GM12878 (cell line): Measurements from ENCODE around the gene COG7. TPM values are rescaled to one million over a fixed set of nuclear protein-coding genes. Genes with fewer than 3 reads are reported as not detected.

Source experiments
- ATAC-seq: fragments of 200-7000 bp; cut with Tn5 transposase; 3 replicates; pipeline ENCODE4 v1.9.1; 2020; ENCODE audit warnings: mild to moderate bottlenecking, moderate library complexity
- BruUV-seq: library from RNA; stranded (reverse); fragments of 400-500 nt; replicated peaks from 2 replicates; lab custom pipeline; 2021; lab: Mats Ljungman, UMichigan
- CTCF ChIA-PET: fragments of 300-600 bp; sonication (Branson Sonifier 250); formaldehyde crosslinking; extraction: SDS; loops from one replicate; lab custom pipeline; 2021; ENCODE audit warnings: inconsistent platforms; lab: Yijun Ruan, JAX
- POLR2A ChIA-PET: fragments of 350-600 bp; formaldehyde crosslinking; extraction: SDS; loops from one replicate; lab custom pipeline; 2021; ENCODE audit warnings: inconsistent platforms; lab: Charles Lee
- RAD21 ChIA-PET: fragments of 300-600 bp; sonication (Branson Sonifier 250); formaldehyde crosslinking; loops from one replicate; lab custom pipeline; 2023; ENCODE audit warnings: antibody characterized with exemption; ENCODE audit not compliant: unreplicated experiment; lab: Charles Lee
- SMC1A ChIA-PET: fragments of 300-600 bp; sonication (Branson Sonifier 250); formaldehyde crosslinking; loops from one replicate; lab custom pipeline; 2023; ENCODE audit not compliant: unreplicated experiment, uncharacterized antibody; lab: Charles Lee
- DNase-seq: peaks from one replicate; pipeline ENCODE4 v3.0.0-alpha.2; 2011; ENCODE audit warnings: low read depth, low spot score
- FAIRE-seq: peaks from 3 replicates; lab custom pipeline; 2011; peaks lifted over from hg19 to GRCh38; lab: Jason Lieb, UNC
- H2AFZ ChIP-seq: 2 replicates; pipeline ENCODE4 v1.6.0; 2011; ENCODE audit warnings: low read depth, low read length, control low read depth; ENCODE audit not compliant: control insufficient read depth
- H3K27ac ChIP-seq: 2 replicates; pipeline ENCODE4 v1.5.1; 2011; ENCODE audit warnings: control low read depth; ENCODE audit not compliant: control insufficient read depth, insufficient read depth
- H3K27me3 ChIP-seq, 2 experiments: replicated peaks in 1 of 2; 2 replicates each; pipeline versions ENCODE4 v1.6.0 to v1.6.1; 2011; ENCODE audit warnings: low read length in 1 of 2; ENCODE audit not compliant: control insufficient read depth in 2 of 2, insufficient read depth in 2 of 2
- H3K36me3 ChIP-seq, 2 experiments: 2 replicates each; pipeline ENCODE4 v1.5.1; 2011; ENCODE audit warnings: low read length in 1 of 2; ENCODE audit not compliant: control insufficient read depth in 2 of 2, insufficient read depth in 2 of 2
- H3K4me1 ChIP-seq: 2 replicates; pipeline ENCODE4 v1.6.1; 2011; ENCODE audit warnings: mild to moderate bottlenecking, low read length, moderate library complexity, mixed read lengths; ENCODE audit not compliant: control insufficient read depth, insufficient read depth
- H3K4me2 ChIP-seq: 2 replicates; pipeline ENCODE4 v1.6.0; 2011; ENCODE audit warnings: control low read depth; ENCODE audit not compliant: control insufficient read depth, insufficient read depth
- H3K4me3 ChIP-seq: fragments of 200-600 bp; sonication (generic); 2 replicates; pipeline ENCODE4 v1.5.1; 2016
- H3K79me2 ChIP-seq: 2 replicates; pipeline ENCODE4 v1.6.0; 2011; ENCODE audit warnings: low read length; ENCODE audit not compliant: control insufficient read depth, insufficient read depth
- H3K9ac ChIP-seq: 2 replicates; pipeline ENCODE4 v1.8.0; 2011; ENCODE audit warnings: low read length, control low read depth, mixed read lengths; ENCODE audit not compliant: control insufficient read depth, insufficient read depth
- H3K9me3 ChIP-seq: replicated peaks from 3 replicates; pipeline ENCODE4 v1.5.1; 2011; ENCODE audit warnings: mild to moderate bottlenecking, low read length; ENCODE audit not compliant: control insufficient read depth, insufficient read depth
- H4K20me1 ChIP-seq: 2 replicates; pipeline ENCODE4 v1.6.0; 2011; ENCODE audit not compliant: control insufficient read depth, insufficient read depth
- DPF2 ChIP-seq: fragments of 450-650 bp; IDR thresholded peaks from 2 replicates; pipeline ENCODE4 v1.6.1; 2017; ENCODE audit warnings: mild to moderate bottlenecking
- FOXM1 ChIP-seq: IDR thresholded peaks from 2 replicates; pipeline ENCODE4 v1.6.1; 2012; ENCODE audit warnings: low read depth, mild to moderate bottlenecking, inconsistent platforms, low read length, moderate library complexity
- PAX5 ChIP-seq: IDR thresholded peaks from 2 replicates; pipeline ENCODE4 v1.6.1; 2011; ENCODE audit warnings: low read depth, low read length, borderline replicate concordance
- RB1 ChIP-seq: fragments of 450-650 bp; formaldehyde crosslinking; IDR thresholded peaks from 2 replicates; pipeline ENCODE4 v1.6.1; 2017; ENCODE audit warnings: mild to moderate bottlenecking, borderline replicate concordance
- RELA ChIP-seq: fragments of 450-650 bp; IDR thresholded peaks from 2 replicates; pipeline ENCODE4 v1.8.0; 2014; ENCODE audit warnings: borderline replicate concordance; ENCODE audit not compliant: partially characterized antibody
- SP1 ChIP-seq: IDR thresholded peaks from one replicate; pipeline ENCODE4 v1.6.1; 2011; ENCODE audit warnings: low read depth, low read length
- SPI1 ChIP-seq: IDR thresholded peaks from 2 replicates; pipeline ENCODE4 v1.6.1; 2011; ENCODE audit warnings: low read depth, mild to moderate bottlenecking, low read length, moderate library complexity, borderline replicate concordance; ENCODE audit not compliant: insufficient read depth
- STAT3 ChIP-seq: IDR thresholded peaks from 2 replicates; pipeline ENCODE4 v1.6.1; 2011; ENCODE audit warnings: low read depth, low read length, improper control_type of control experiment
- SUZ12 ChIP-seq: fragments of 200-600 bp; sonication (generic); IDR thresholded peaks from one replicate; pipeline ENCODE4 v1.6.1; 2018; ENCODE audit warnings: antibody characterized with exemption, mild to moderate bottlenecking; ENCODE audit not compliant: unreplicated experiment
- TAF1 ChIP-seq: IDR thresholded peaks from 2 replicates; pipeline ENCODE4 v1.6.1; 2011; ENCODE audit warnings: mild to moderate bottlenecking, low read depth, low read length, borderline replicate concordance
- TBL1XR1 ChIP-seq: IDR thresholded peaks from 2 replicates; pipeline ENCODE4 v1.6.1; 2012; ENCODE audit warnings: low read depth, low read length, improper control_type of control experiment
- ZNF24 ChIP-seq: fragments of 450-650 bp; IDR thresholded peaks from 2 replicates; pipeline ENCODE4 v1.6.1; 2017; ENCODE audit warnings: antibody characterized with exemption, mild to moderate bottlenecking
- ZNF592 ChIP-seq: fragments of 450-650 bp; IDR thresholded peaks from 2 replicates; pipeline ENCODE4 v1.6.1; 2017; ENCODE audit warnings: mild to moderate bottlenecking, moderate library complexity
- ZNF622 ChIP-seq: fragments of 450-650 bp; IDR thresholded peaks from 2 replicates; pipeline ENCODE4 v1.6.1; 2017; ENCODE audit warnings: mild to moderate bottlenecking, inconsistent platforms
- WGBS: methylation state at CpG from one replicate; pipeline ENCODE4 v1.1.6; 2016; ENCODE audit warnings: low lambda C conversion rate; ENCODE audit not compliant: insufficient replicate concordance, insufficient coverage; ENCODE audit errors: missing lambda C conversion rate; 5-methylcytosine and 5-hydroxymethylcytosine counted together
- in situ Hi-C: fragments of 300-500 bp; cut with MboI; formaldehyde crosslinking; loops from 9 replicates; pipeline ENCODE4 v1.14.3; 2018; ENCODE audit warnings: mixed read lengths
- intact Hi-C: fragments of 100-400 bp; cut with micrococcal nuclease; formaldehyde crosslinking; loops from one replicate; pipeline ENCODE4 v1.14.2; 2022; ENCODE audit not compliant: unreplicated experiment
- polyA plus RNA-seq, 11 experiments: library from polyadenylated mRNA; depleted of rRNA in 4 of 11; unstranded in 6 of 11; stranded (reverse) in 5 of 11; fragments of >200 nt; fragmentation: Nextera tagmentation in 4 of 11; fragmentation: Illumina TruSeq in 1 of 11; extraction: Ambion mirVana in 4 of 11; extraction: Trizol in 1 of 11; gene quantifications; 1 replicate in 1 of 11; 2 replicates in 10 of 11; pipeline versions ENCODE4 v1.2.1 to v1.2.3, GENCODE V29; 2011 to 2016; ENCODE audit warnings: inconsistent platforms in 2 of 11, missing spikeins in 2 of 11, low read depth in 1 of 11
- total RNA-seq, 4 experiments: library from RNA; depleted of rRNA in 3 of 4; stranded (reverse); fragments of >200 nt in 3 of 4; fragmentation: Illumina TruSeq in 1 of 4; extraction: Trizol in 1 of 4; gene quantifications; 2 replicates each; pipeline versions ENCODE4 v1.2.1 to v1.2.3, GENCODE V29; 2013 to 2021
- TF ChIP-seq, protein P1 (sequence below): fragments of 450-650 bp; formaldehyde crosslinking; IDR thresholded peaks from 2 replicates; pipeline ENCODE4 v1.4.0; 2020; ENCODE audit warnings: mild to moderate bottlenecking, moderate library complexity

The COG7 gene
- total and polyA plus RNA-seq, 10 of the 15 experiments (the other 5 are each of a cell fraction or from before 2014, with no cell fraction given) = 2.9 to 24.0 (median 10.0) TPM

DNA sequence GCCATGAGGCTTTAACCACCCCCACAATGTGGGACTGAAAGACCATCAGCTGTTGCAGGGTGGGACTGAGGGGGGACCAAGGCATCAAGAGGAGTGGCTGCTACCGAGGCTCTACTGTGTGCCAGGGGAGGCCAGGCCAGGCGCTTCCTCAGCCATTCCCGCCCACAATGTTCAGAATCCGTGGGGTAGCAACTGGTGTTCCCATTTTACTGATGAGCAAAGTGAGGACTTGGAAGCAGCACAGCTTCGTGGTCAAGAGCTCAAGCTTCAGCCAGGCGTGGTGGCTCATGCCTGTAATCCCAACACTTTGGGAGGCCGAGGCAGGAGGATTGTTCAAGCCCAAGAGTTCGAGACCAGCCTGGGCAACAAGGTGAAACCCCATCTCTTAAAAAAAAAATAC is 85.0 kb downstream of the COG7 start:
- 76% methylated on average over 8 of the region's 8 CpGs for WGBS
- H3K9me3 ChIP-seq = no peaks in the 10 kb centered on the region; the same call in 2 of the 3 replicates
- ChIA-PET POLR2A (no interaction called here), SMC1A (no interaction called here), RAD21 (no interaction called here), CTCF (interaction anchor here (1.3 kb wide), 1 partner anchor 14 kb away, joined by 3 read pairs; no protein-coding TSS in a partner anchor)
- no peak overlapping the region for H3K4me2 ChIP-seq
- no TSS peak for BruUV-seq
- no peaks in the 10 kb centered on the region for H4K20me1 ChIP-seq
- TF ChIP-seq TAF1 (no peak), SUZ12 (no peak), ZNF622 (no peak), STAT3 (no peak), SPI1 (no peak), ZNF592 (no peak), RELA (no peak), PAX5 (no peak), SP1 (no peak), DPF2 (no peak), RB1 (no peak), TBL1XR1 (no peak), FOXM1 (no peak), ZNF24 (no peak)
- TF ChIP-seq, protein P1, sequence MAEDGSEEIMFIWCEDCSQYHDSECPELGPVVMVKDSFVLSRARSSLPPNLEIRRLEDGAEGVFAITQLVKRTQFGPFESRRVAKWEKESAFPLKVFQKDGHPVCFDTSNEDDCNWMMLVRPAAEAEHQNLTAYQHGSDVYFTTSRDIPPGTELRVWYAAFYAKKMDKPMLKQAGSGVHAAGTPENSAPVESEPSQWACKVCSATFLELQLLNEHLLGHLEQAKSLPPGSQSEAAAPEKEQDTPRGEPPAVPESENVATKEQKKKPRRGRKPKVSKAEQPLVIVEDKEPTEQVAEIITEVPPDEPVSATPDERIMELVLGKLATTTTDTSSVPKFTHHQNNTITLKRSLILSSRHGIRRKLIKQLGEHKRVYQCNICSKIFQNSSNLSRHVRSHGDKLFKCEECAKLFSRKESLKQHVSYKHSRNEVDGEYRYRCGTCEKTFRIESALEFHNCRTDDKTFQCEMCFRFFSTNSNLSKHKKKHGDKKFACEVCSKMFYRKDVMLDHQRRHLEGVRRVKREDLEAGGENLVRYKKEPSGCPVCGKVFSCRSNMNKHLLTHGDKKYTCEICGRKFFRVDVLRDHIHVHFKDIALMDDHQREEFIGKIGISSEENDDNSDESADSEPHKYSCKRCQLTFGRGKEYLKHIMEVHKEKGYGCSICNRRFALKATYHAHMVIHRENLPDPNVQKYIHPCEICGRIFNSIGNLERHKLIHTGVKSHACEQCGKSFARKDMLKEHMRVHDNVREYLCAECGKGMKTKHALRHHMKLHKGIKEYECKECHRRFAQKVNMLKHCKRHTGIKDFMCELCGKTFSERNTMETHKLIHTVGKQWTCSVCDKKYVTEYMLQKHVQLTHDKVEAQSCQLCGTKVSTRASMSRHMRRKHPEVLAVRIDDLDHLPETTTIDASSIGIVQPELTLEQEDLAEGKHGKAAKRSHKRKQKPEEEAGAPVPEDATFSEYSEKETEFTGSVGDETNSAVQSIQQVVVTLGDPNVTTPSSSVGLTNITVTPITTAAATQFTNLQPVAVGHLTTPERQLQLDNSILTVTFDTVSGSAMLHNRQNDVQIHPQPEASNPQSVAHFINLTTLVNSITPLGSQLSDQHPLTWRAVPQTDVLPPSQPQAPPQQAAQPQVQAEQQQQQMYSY (CRISPR knock-in tag) = no peak
- H3K9ac ChIP-seq = no peak overlapping the region
- no peak for FAIRE-seq
- DNase-seq = no peak
- H2AFZ ChIP-seq = no peak overlapping the region
- in situ Hi-C loops = no loop called here
- H3K4me3 ChIP-seq = no peak overlapping the region
- H3K79me2 ChIP-seq = no peaks in the 10 kb centered on the region
- ATAC-seq = no peak
- H3K27ac ChIP-seq = no peak overlapping the region
- H3K4me1 ChIP-seq = peaks cover 5% of the 10 kb centered on the region
- H3K27me3 ChIP-seq = no peaks in the 10 kb centered on the region
- no peaks in the 10 kb centered on the region for H3K36me3 ChIP-seq
- intact Hi-C loops = no loop called here
